Fibroblast of lung (primary cell): ENCODE results near the gene NOL9. TPM values are rescaled to one million over a fixed set of nuclear protein-coding genes. Genes with fewer than 3 reads are reported as not detected.

ENCODE experiments used
- DNase-seq, 2 donors: peaks; one replicate each; pipeline versions ENCODE4 v3.0.0 to v3.0.0-alpha.2; 2010; ENCODE audit warnings: low read depth in 2 of 2
- H2AFZ ChIP-seq: 2 replicates; pipeline ENCODE4 v1.5.1; 2012; ENCODE audit warnings: low read length, control low read depth, inconsistent platforms
- H3K27ac ChIP-seq: 2 replicates; pipeline ENCODE4 v1.5.1; 2011; ENCODE audit warnings: low read length, control low read depth; ENCODE audit not compliant: insufficient read depth
- H3K27me3 ChIP-seq: 2 replicates; pipeline ENCODE4 v1.5.1; 2011; ENCODE audit warnings: mild to moderate bottlenecking, low read length; ENCODE audit not compliant: control insufficient read depth, insufficient read depth
- H3K36me3 ChIP-seq: 2 replicates; pipeline ENCODE4 v1.5.1; 2011; ENCODE audit warnings: low read length; ENCODE audit not compliant: control insufficient read depth, insufficient read depth
- H3K4me1 ChIP-seq: 2 replicates; pipeline ENCODE4 v1.5.1; 2011; ENCODE audit warnings: low read length; ENCODE audit not compliant: control insufficient read depth, insufficient read depth; ENCODE audit errors: extremely low read depth
- H3K4me2 ChIP-seq: 2 replicates; pipeline ENCODE4 v1.5.1; 2011; ENCODE audit warnings: low read length, control low read depth; ENCODE audit not compliant: insufficient read depth; ENCODE audit errors: extremely low read depth
- H3K4me3 ChIP-seq, 4 experiments: fragments of 200-600 bp in 1 of 4; sonication (generic) in 1 of 4; replicated peaks in 1 of 4; 2 replicates each; pipeline ENCODE4 v1.5.1; 2011 to 2016; ENCODE audit warnings: low read length in 4 of 4, low read depth in 3 of 4, mild to moderate bottlenecking in 3 of 4, control low read depth in 2 of 4, inconsistent platforms in 1 of 4, mixed read lengths in 1 of 4; ENCODE audit not compliant: insufficient read depth in 1 of 4; ENCODE audit errors: control extremely low read depth in 1 of 4
- H3K79me2 ChIP-seq: 2 replicates; pipeline ENCODE4 v1.5.1; 2012; ENCODE audit warnings: mild to moderate bottlenecking, low read length, inconsistent platforms; ENCODE audit not compliant: control insufficient read depth, insufficient read depth
- H3K9ac ChIP-seq: 2 replicates; pipeline ENCODE4 v1.5.1; 2011; ENCODE audit warnings: mild to moderate bottlenecking, low read length, control low read depth; ENCODE audit not compliant: insufficient read depth
- H3K9me3 ChIP-seq: 2 replicates; pipeline ENCODE4 v1.5.1; 2012; ENCODE audit warnings: low read depth, low read length; ENCODE audit not compliant: control insufficient read depth, insufficient read depth
- H4K20me1 ChIP-seq: 2 replicates; pipeline ENCODE4 v1.5.1; 2011; ENCODE audit warnings: low read length; ENCODE audit not compliant: control insufficient read depth, insufficient read depth; ENCODE audit errors: extremely low read depth
- CTCF ChIP-seq, 2 donors: IDR thresholded peaks in 1 of 2; conservative IDR thresholded peaks in 1 of 2; 1 replicate in 1 of 2; 2 replicates in 1 of 2; pipeline ENCODE4 v1.5.1; 2011 to 2012; ENCODE audit warnings: low read length in 2 of 2, control low read depth in 1 of 2, inconsistent platforms in 1 of 2, low read depth in 1 of 2, mild to moderate bottlenecking in 1 of 2
- EZH2 ChIP-seq: IDR thresholded peaks from 2 replicates; pipeline ENCODE4 v1.5.1; 2012; ENCODE audit warnings: low read length, control low read depth, mild to moderate bottlenecking; ENCODE audit errors: missing control alignments
- polyA plus RNA-seq, 2 donors: library from polyadenylated mRNA; depleted of rRNA in 1 of 2; stranded (reverse) in 1 of 2; unstranded in 1 of 2; fragments of >200 nt; gene quantifications; 2 replicates each; pipeline ENCODE4 v1.2.1, GENCODE V29; 2011 to 2012; ENCODE audit warnings: missing spikeins in 1 of 2
- total RNA-seq: library from RNA; depleted of rRNA; stranded (reverse); fragments of >200 nt; gene quantifications from 2 replicates; pipeline ENCODE4 v1.2.1, GENCODE V29; 2014

The NOL9 gene
- total and polyA plus RNA-seq, 2 donors (not counting 1 experiment from before 2014, with no cell fraction given): 17.5 to 19.0 TPM

GRCh38 chr1:6497215-6497866 lies 57.0 kb downstream of the NOL9 start:
- Histone ChIP-seq H3K4me1 (no peaks in the 10 kb centered on the region), H3K79me2 (no peaks in the 10 kb centered on the region), H3K4me3 (peak overlapping the region; percentile 43 to 59 (median 54)), H3K9me3 (no peaks in the 10 kb centered on the region), H4K20me1 (no peaks in the 10 kb centered on the region), H3K4me2 (peak overlapping the region; percentile 72), H3K27me3 (peaks cover 18% of the 10 kb centered on the region), H3K36me3 (no peaks in the 10 kb centered on the region), H3K27ac (no peak overlapping the region), H2AFZ (peak overlapping the region; percentile 21), H3K9ac (no peak overlapping the region)
- peak; percentile 20 to 50 for DNase-seq
- no peak for TF ChIP-seq EZH2
- no peak for TF ChIP-seq CTCF (conservative IDR thresholded peaks at IDR 0.05 in 1 of 2, IDR thresholded peaks at IDR 0.05 in 1 of 2; ENCODE audit: low read depth in 1 of 2, low read length in 2 of 2)

- Histone ChIP-seq H3K36me3 (no peaks in the 10 kb centered on the region), H3K9me3 (no peaks in the 10 kb centered on the region), H2AFZ (no peak overlapping the region), H3K9ac (no peak overlapping the region), H3K4me2 (peak overlapping the region; percentile 35), H3K27me3 (peaks cover 18% of the 10 kb centered on the region), H3K79me2 (no peaks in the 10 kb centered on the region), H3K4me1 (no peaks in the 10 kb centered on the region), H3K4me3 (peak overlapping the region; percentile 4 to 55 (median 29)), H4K20me1 (no peaks in the 10 kb centered on the region), H3K27ac (no peak overlapping the region)
- no peak for TF ChIP-seq CTCF (conservative IDR thresholded peaks at IDR 0.05 in 1 of 2, IDR thresholded peaks at IDR 0.05 in 1 of 2; ENCODE audit: low read depth in 1 of 2, low read length in 2 of 2)
- no peak for TF ChIP-seq EZH2
- DNase-seq: no peak
Measured at GRCh38 chr1:6496890-6497214, 57.5 kb downstream of the NOL9 start.

GRCh38 chr1:6496365-6496721 lies 58.0 kb downstream of the NOL9 start:
- H3K9me3 ChIP-seq: no peaks in the 10 kb centered on the region
- H3K79me2 ChIP-seq: no peaks in the 10 kb centered on the region
- H3K9ac ChIP-seq: no peak overlapping the region
- H4K20me1 ChIP-seq: no peaks in the 10 kb centered on the region
- H3K27me3 ChIP-seq: peaks cover 14% of the 10 kb centered on the region
- H3K4me3 ChIP-seq: peak overlapping the region in 2 of 4 experiments; percentile 35 to 55
- H3K4me2 ChIP-seq: no peak overlapping the region
- no peaks in the 10 kb centered on the region for H3K4me1 ChIP-seq
- DNase-seq: no peak
- H3K27ac ChIP-seq: no peak overlapping the region
- H2AFZ ChIP-seq: no peak overlapping the region
- H3K36me3 ChIP-seq: no peaks in the 10 kb centered on the region
- no peak for TF ChIP-seq CTCF (conservative IDR thresholded peaks at IDR 0.05 in 1 of 2, IDR thresholded peaks at IDR 0.05 in 1 of 2; ENCODE audit: low read depth in 1 of 2, low read length in 2 of 2)
- TF ChIP-seq EZH2: no peak
